Adrenal gland (tissue), 5 donors: ENCODE measurements around the gene PNPLA5.

Experiments
- POLR2A ChIP-seq, 2 donors: fragments of 450-650 bp; IDR thresholded peaks; one replicate each; pipeline ENCODE4 v1.6.1; 2017; ENCODE audit warnings: antibody characterized with exemption in 2 of 2, mild to moderate bottlenecking in 2 of 2, moderate library complexity in 1 of 2
- TF ChIP-seq, protein P1 (sequence below), 6 experiments: fragments of 450-650 bp in 4 of 6; fragments of 200-600 bp in 2 of 6; sonication (generic) in 1 of 6; IDR thresholded peaks; 1 replicate in 5 of 6; 2 replicates in 1 of 6; pipeline versions ENCODE4 v1.5.1 to v1.8.0; 2016 to 2021; ENCODE audit warnings: antibody characterized with exemption in 6 of 6, mild to moderate bottlenecking in 2 of 6, moderate library complexity in 1 of 6
- donor health status: DM: no; HTN: no; CAD: no.

DNA sequence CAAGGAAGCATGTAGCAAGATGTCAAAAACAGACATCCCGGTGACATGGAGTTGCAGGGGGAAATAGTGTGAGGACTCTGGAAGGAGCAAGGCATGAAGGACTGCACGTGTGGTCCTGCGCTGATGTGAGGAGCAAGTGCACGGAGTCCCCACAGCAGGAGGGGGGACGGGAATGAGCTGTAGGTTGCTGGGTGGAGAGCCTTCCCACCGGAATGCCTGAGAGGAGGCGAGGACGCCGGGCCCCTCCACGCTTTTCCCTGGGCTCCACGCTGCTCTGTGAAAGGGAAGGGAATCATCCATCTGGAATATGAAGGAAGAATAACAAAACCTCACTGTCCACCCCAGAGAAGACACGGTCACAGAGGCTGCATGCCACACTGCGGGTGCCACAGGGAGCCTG lies 56.1 kb downstream of the PNPLA5 start:
- TF ChIP-seq, protein P1, sequence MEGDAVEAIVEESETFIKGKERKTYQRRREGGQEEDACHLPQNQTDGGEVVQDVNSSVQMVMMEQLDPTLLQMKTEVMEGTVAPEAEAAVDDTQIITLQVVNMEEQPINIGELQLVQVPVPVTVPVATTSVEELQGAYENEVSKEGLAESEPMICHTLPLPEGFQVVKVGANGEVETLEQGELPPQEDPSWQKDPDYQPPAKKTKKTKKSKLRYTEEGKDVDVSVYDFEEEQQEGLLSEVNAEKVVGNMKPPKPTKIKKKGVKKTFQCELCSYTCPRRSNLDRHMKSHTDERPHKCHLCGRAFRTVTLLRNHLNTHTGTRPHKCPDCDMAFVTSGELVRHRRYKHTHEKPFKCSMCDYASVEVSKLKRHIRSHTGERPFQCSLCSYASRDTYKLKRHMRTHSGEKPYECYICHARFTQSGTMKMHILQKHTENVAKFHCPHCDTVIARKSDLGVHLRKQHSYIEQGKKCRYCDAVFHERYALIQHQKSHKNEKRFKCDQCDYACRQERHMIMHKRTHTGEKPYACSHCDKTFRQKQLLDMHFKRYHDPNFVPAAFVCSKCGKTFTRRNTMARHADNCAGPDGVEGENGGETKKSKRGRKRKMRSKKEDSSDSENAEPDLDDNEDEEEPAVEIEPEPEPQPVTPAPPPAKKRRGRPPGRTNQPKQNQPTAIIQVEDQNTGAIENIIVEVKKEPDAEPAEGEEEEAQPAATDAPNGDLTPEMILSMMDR (IDR thresholded peaks at IDR 0.05), result no peak
- no peak for TF ChIP-seq POLR2A (IDR thresholded peaks at IDR 0.05)
